GM19467 (cell line): ENCODE measurements around the gene ULK4.
"Not testable (repeated sequence)": the region's sequence is repeated elsewhere in the genome, so short reads cannot be mapped to it uniquely, and the experiment has no call there.

Source experiments
- ATAC-seq: cut with Tn5 transposase; IDR thresholded peaks from one replicate; pipeline ENCODE4 v1.9.1; 2021; ENCODE audit warnings: mild to moderate bottlenecking, moderate library complexity; ENCODE audit not compliant: unreplicated experiment

The ULK4 gene

DNA sequence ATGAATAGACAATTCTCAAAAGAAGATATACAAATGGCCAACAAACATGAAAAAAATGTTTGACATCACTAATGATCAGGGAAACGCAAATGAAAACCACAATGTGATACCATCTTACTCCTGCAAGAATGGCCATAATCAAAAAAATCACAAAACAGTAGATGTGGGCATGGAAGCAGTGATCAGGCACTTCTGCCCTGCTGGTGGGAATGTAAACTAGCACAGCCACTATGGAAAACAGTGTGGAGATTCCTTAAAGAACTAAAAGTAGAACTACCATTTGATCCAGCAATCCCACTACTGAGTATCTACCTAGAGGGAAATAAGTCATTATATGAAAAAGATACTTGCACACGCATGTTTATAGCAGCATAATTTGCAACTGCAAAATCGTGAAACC lies 677.0 kb downstream of the ULK4 start:
- not testable (repeated sequence) for ATAC-seq

DNA sequence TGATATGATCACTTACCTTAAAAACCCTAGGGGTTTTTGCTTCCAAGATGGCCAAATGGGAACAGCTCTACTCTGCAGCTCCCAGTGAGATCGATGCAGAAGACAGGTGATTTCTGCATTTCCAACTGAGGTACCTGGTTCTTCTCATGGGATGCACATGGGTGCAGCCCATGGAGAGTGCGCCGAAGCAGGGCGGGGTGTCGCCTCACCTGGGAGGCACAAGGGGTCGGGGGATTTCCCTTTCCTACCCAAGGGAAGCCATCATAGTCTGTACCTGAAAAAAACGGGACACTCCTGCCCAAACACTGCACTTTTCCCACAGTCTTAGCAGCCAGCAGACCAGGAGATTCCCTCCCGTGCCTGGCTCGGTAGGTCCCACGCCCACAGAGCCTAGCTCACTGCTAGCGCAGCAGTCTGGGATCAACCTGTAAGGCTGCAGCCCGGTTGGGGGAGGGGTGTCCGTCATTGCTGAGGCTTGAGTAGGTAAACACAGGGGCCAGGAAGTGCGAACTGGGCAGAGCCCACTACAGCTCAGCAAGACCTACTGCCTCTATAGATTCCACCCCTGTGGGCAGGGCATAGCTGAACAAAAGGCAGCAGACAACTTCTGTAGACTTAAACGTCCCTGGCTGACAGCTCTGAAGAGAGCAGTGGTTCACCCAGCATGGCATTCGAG lies 684.0 kb downstream of the ULK4 start:
- no peak for ATAC-seq

DNA sequence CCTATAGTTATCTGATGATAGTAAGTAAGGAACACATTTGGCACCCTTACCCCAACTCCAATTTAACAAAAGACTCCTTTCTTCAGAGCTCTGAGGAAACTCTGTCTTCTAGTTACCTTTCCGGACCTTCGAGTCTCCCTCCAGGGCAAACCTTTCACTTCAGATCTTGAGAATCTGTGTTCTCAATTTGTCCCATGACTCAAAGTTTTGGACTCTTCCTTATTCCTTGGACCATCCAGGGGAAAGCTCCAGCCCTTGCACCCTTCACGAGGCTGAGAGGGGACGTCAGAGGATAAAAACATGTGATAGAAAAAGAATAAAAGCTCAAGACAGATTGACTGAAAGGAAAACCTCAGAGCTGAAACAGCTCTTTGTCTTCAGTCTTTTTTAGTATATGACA lies 685.7 kb downstream of the ULK4 start:
- no peak for ATAC-seq

DNA sequence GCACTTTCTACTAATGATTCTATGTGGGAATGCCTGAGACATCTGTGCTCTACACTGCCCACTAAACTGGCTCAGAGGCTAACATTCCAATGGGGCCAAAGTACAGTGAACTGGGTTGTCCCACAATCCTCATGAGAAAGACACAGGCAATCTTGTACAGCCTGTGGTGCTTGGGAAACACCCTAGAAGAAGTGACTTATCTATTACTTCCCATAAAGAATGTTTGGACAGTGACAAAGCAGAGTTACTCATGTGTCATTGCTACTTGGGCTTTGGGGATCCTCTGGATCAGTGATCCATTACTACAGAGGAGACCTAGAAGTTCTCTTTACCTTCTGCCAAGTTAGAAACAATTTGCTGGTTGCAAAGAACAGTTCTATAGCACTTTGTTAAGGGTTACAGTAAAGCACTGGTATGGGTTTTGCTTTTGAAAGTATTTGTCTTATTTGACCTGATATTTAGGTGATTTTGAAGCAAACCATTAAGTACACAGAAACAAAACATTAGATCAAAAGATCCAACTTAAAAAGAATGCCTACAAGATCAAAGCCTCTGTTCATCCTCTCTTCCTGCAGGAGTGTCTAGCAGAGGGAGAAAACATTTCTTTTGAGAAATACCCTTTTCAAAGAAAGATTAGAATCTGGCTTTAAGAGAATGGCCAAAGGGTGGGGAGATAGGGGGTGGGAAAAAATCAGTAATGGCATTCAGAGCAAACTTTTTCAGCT lies 686.8 kb downstream of the ULK4 start:
- ATAC-seq = no peak

DNA sequence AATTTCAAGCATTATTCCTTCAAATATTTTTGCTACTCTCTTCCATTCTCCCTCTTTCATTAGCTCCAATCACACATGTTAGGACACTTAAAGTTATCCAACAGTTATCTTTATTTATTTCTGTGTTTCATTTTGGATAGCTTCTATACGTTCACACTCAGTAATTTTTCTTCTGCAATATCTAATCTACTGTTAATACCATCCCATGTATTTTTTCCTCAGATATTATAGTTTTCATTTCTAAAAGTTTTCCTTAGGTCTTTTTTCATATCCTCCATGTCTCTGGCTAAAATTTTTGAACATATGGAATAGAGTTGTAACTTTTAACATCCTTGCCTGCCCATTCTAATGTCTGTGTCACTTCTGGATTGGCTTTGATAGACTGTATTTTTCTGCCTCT lies 689.2 kb downstream of the ULK4 start:
- no peak for ATAC-seq

DNA sequence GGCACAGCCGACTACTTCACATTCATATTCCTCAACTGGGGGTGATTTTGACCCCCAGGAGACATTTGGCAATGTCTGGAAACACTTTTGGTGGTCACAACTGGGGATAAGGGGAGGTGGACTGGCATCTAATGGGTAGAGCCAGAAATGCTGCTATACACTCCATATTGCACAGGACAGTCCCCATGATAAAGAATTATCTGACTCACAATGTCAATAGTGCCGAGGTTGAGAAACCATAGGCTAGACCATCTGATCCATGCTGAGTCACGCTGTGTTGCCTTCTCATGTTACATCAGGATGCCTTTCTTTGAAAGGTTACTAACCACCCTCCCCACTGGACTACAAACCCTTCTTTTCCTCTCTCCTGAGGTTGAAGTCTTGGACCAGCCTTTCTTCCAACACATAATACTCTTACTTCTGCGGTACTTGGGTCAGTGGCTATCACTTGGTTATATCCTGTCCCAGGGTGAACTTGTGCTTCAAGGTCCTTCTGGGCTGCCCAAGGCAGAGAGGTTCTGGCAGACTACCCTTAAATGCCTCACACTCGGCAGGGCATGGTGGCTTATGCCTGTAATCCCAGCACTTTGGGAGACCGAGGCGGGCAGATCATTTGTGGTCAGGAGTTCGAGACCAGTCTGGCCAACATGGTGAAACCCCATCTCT lies 693.8 kb downstream of the ULK4 start:
- ATAC-seq = no peak

DNA sequence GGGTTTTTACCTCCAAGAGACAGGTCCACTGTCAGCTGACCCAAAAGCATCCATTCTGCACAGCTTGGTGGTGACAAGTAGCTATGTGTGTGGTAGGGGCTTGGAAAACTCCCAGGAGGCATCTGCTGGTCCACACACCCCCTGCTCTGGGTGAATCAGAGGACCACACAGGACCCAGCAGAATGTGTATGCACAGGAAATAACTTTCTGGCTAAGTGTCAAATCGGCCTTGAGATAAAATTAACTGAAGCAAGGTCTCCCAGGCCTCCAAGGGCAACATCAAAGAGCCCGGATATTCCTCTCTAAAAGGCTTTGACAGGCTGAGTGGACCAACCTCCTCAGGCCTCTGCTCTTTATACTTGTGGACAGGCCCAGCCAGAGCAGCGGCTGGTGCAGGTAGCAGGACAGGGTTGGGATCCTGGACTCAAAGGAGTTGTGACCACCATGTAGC lies 696.1 kb downstream of the ULK4 start:
- ATAC-seq = no peak

DNA sequence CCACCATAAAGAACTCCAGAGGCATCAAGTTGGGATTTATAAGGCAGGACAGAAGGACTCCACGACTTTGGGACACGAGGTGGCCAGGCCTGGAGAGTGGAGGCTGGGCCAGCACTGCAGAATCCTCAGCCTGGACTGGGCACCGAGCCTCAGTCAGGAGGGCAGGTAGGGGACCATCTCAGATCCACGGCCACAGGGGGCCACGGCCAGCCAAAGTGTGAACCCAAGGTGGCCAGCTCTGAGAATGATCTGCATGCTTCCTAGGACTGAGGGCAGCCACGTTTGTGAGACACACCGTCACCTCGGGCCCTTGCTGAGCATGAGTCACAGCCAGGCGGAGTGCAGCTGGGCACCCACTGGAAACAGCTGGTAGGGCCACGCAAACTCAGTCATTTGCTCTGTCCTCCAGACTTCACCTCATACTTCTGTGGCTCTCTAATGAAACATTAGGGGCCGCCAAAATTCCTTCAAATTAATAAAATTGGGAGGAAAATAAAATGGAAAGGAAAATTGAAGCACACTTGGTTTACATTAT lies 696.8 kb downstream of the ULK4 start:
- no peak for ATAC-seq

DNA sequence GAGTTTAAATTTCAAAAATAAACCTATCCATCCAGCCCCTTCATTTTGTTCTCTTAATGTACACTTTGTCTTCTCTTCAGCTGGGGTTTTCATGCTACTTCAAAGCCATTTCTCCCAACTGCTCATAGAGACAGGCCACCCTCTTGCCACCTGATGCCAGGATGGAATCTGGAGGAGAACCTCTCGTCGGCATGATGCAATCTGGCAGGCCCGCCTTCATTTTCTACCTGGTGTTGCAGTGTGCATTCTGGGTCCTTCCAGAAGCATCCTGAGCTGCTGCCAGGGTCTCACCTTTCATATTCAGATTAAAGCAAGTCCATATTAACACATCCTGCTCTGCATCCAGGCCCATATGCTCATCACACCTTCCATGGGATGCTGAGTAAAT lies 701.8 kb downstream of the ULK4 start:
- ATAC-seq = no peak

DNA sequence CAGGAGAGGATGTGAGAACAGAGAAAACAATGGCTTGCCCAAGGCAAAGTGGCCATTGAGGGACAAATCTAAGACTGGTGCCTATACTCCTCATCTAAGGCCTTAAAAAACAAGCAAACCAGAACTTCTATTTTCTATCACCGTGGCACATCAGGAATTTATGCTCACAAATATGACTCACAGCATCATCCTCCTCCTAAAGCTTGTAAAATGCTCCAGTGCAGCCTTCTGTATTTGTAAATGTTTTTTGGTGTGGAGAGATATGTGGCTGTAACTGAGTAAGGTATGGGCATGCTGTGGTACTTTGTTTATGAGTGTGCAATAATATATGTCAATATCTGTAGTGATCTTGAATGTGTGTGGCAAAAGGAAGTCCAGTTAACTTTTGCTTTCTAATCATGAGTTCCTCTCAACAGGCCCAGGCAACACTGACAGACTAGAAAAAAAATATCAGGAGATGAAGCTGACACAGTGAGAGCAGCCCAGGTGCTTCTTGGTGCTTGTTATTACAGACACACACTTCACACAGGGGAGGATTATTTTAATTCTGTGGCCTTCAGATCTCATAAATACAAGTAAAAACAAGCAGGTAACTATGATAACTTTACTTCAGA lies 702.3 kb downstream of the ULK4 start:
- no peak for ATAC-seq

DNA sequence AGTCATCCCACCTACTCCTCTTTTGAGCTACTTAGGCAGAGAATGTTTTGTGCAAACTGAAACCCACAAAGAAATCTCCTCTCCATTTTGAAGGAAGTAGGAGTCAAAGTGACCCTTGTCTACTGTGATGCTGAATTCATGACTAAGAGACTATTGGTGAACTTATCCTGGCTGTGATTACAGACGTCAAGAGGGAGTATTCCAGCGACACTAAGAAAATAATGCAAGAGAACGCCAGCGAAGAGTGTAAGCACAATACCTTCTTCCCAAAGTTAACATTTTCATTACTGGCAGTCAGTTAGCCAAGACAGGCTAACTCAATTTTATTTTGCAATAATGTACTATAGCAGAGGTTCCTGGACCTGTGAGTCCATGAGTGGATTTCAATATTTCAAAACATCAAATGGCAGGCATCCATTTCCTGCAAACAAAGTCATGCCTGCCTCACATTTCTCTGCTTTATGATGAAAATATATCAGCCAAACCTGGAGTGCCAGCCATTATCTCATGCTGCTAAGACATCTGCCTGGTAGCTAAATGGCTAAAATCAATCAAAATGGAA lies 703.6 kb downstream of the ULK4 start:
- no peak for ATAC-seq

DNA sequence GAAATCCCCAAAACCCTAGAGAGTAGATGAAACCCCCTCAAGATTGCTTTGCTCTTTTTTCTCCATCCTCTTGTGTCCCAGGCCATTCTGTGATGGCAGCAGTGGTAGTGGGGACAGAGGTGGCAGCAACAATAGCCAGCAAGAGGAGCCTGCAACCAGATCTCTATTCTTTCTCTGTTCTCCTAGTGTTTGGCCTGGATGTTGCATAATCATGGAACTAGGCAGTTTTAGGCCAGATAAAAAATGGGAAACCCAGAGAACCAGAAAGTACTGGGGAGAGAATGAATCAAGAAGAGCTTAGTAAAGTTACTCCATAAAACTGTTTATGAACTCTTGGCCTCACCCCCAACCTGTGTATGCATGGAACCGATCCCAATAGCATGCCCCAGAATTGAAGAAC lies 710.3 kb downstream of the ULK4 start:
- ATAC-seq = no peak

DNA sequence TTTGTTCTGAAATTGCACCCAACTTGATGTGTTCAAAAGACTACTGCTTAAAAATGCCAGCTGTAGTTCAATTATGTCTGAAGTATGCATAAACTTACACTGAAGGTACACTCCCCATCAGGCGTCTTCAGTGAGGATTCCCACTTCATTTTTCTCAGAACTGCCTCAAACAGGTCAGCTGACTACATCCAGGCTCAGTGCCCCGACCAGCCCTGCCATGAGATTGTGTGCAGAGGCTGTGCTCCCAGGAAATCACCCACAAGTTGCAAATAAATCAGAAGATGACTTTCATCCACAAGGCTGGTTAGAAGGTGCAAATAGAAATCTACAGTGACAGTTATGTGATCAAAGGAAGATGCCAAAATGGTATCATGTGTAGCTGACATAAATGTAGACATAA lies 711.1 kb downstream of the ULK4 start:
- ATAC-seq = no peak

DNA sequence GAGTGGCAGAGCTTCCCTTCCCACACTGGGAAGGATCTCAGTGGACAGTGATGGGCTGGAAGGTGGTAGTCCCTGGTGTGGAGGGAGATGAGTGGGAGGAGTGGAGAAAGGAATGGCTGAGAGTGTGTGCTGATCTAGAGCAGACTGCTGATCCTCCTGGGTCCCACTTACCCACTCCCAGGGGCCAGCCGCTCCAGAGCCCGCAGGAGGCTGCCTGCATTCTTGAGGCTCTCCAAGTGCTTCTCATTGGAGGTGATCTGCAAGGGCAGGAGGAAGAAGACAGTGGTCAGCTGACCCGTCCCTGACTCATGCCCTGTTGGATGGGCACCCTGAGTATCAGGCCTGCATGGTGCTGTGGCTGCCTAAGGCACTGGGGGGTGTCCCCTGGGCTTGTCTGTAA lies 712.6 kb downstream of the ULK4 start:
- ATAC-seq = no peak

DNA sequence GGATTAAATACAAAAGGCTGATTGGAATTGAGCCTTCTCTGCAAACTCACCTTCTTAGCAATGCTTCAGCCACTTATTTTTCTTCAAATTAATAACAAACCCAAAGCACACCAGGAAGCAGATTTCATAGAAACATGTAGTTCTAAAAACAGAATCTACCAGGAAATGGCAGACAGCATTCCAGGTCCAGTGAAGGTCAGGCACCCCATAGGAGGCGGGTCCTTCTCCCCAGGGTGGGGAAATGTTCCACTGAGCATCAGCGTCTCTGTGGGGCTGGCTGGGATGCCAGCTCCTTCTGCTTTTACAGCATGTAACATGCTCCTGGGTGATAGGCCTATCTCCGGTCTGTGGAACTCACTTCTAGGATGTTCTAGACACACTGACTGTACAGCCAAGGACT lies 713.4 kb downstream of the ULK4 start:
- ATAC-seq = no peak

DNA sequence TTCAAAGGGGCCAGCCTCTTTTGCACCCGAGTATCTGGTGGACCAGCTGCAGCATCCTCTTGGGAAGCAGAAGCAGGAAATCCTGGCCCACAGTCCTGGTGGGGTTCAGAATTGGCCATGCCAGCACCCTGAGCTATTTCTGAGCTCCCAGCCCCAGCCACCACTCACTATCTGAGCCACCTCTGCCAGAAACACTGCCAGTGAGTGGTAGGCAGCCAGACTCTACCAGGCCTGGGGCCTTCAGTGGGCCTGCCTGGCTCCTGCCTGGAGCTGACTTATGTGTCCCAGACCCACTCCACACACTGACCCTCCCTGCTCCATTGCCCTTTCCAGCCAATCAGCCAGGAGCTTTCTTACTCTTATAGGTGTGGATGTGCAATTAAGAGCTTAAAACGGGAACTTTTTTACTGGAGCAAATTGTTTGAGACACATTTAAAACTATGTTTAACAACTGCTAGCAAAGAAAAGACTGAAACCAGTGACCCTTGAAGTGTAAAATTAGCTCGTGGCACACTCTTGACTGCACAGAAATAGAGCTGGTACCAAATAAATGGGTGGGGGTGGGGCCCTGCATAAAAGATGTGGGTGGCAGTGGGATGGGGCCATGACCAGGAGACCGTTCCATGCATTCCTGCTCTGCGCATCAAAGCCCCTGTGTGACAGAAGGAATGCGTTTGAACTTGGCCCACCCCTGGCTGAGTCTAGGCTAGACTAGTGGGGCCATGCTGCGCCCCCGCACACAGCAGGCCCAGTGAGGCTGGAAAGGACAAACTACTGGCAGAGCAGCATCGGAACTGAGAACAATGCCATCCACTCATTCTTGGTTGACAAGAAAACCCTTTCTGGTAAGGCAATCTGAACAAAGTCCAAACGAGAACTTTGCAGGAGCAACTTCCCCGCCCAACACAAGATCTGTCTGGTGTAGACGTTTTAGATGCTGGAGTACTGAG lies 714.6 kb downstream of the ULK4 start:
- ATAC-seq = no peak

DNA sequence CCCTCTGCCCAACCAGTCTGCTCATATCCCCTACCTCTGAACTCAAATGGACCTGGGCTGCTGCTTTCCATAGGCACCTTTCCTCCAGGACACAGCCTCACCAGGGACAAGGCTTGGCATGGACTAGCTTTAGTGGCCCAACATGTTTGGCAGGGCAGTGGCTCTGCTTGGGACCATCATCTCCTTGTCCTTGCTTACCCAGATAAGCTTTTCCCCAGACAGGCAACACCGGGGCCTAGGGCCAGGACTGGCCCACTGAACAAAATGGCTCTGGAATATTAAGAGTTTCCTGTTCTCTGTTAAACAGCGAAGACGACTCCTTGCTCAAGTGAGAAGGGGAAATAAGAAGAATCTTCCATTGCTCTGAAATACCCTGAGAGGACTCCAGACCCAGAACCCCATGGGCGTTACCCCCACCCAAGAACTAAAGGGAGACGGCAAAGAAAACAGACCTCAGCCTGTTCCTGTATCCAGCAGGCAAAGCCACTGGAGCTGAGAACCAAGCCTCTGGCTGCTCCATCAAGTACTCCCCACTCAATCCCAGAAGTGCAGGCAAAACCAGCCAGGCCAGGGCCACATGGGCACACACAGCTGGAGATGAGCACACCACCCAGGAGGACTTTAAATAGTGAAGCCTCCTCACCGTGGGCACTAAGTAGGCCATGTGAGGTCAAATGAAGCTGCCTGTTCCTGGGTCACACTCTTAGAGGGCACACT lies 717.1 kb downstream of the ULK4 start:
- ATAC-seq = no peak

DNA sequence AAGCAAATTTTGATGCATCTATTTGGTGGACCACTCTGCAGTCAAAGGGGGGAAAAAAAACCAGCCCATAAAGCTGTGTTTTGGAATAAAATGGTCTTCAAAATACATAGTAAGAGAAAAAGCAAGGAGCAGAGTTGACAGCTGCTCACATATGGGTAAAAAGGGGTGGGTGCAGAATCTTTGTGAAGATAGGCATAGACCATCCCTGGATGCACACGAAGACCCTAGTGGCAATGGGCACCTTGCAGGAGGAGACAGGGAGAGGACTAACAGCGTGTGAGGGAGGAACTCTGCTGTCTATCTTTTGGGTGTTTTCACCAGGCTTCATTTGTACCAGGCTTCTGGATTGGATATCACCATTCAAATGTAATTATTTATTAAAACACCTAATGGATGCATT lies 718.7 kb downstream of the ULK4 start:
- ATAC-seq = no peak

DNA sequence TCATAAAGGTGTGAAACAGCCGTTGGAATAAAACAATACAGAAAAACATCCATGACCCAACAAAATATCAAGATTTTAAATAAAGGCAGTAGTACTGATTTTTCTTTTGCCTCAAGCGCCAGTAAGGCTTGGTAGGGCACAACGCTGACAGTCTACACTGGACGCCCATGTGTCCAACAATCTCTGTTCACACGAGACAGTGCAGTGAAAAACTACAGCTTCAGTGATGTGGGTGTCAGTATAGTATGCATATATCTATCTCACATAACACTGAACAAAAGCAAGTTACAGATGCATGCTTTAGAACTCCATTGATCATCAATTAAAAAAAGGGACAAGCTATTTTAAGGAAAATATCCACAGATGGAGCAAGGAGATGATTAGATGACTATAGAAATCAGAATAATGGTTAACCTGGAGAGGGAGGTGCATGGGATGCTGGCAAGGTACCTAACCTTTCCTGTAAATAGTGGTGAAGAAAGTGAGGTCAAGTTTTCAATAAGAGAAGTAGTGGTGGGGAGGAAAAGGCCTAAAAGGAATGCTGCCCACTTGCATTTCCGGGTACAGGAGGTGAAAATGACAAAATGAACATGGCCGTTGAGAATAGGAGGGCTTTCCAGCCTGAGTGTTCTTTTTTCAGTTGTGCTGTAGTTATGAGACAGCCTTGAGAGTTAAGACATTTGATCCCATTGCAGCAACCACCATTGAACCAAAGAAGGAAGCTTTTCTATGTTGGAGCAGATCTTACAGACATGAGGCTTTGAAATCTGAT lies 719.9 kb downstream of the ULK4 start:
- no peak for ATAC-seq
